Subcutaneous adipose tissue (tissue), 4 donors: Measurements from ENCODE around the gene MGAT5. TPM values are rescaled to one million over a fixed set of nuclear protein-coding genes. Genes with fewer than 3 reads are reported as not detected.

ENCODE experiments used
- CTCF ChIP-seq: fragments of 450-650 bp; IDR thresholded peaks from one replicate; pipeline ENCODE4 v1.5.1; 2016; ENCODE audit warnings: low read depth, mild to moderate bottlenecking, control low read depth, antibody characterized with exemption, moderate library complexity
- total RNA-seq, 4 donors: library from RNA; depleted of rRNA; stranded (reverse); fragments of >200 nt; gene quantifications; one replicate each; pipeline ENCODE4 v1.1.0, GENCODE V29; 2016

Gene MGAT5
- total RNA-seq, 4 donors from 2014 or later: 22.0 to 42.8 (median 32.2) TPM

- TF ChIP-seq CTCF: no peak
These were observed 61.0 kb downstream of the MGAT5 start for GRCh38 chr2:134314681-134315368.

- no peak for TF ChIP-seq CTCF
These were observed 61.6 kb downstream of the MGAT5 start for GRCh38 chr2:134315471-134315870.

DNA sequence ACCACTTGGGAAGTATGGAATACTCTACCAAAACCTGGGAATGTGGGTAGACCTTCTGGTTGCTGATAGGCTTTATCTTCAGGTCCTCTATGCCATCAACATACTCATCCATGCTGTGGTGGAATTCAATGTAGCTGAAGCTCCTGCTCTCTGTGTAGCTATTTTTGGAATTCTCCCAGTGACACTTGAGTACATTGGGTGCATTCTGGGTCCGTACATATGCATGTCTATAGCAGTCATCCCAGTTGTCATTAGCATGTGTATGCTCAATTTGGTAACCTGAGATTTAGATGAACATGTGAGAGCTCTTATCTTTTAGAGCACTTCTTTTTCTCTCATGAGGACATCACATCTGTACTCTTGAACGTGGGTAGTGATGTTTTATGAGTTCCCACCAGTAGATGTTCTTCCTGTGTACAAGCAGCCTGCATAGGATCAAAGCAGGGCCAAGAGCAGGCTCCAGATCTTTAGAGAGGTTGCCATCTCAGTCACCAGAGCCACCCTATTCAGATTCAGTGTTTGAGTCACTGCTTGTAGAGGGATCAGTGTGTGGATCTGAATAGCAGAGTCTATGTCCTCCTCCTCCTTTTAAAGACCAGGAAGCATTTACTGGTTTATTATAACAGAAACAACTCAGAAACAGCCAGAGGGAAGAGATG, 65.9 kb downstream of the MGAT5 start:
- no peak for TF ChIP-seq CTCF

DNA sequence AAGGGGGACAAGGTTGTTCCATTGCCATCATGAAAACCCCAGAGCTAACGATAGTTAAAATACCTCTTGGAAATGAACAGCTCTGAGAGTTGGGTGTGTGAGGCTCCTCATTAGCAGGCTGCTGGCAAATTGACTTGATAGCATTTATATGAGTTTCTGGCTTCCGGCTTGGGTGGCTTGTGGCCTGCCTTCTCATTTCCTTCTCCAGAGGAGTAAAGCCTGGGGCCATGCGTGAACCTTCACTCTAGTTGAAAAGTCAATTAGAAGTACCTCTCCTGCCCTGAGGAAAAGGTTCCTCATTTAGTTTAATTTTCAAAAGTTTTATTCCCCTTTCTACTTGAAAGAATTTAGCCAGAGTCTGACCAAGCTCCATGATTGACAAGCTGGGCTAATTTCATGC, 67.1 kb downstream of the MGAT5 start:
- no peak for TF ChIP-seq CTCF

DNA sequence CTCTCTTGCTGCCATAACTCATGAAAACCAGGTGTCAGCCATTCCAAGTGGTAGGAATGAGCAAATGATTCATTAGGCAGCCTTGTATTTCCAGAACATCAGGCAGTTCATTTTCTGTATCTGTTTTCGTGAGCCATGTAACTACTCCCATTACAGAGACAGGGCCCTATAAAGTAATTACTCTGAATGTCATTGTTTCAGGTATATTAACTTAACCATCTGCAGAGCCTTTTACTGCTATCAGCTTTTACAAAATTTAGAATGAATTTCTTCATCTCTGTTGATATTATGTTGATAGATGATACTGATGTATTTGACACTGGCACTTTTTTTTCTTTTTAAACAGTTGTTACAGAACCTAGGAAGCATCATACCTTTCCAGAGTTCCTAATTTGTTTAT, 69.9 kb downstream of the MGAT5 start:
- TF ChIP-seq CTCF: no peak

GRCh38 chr2:134324430-134324829, 70.6 kb downstream of the MGAT5 start:
- no peak for TF ChIP-seq CTCF

GRCh38 chr2:134324947-134325346, 71.1 kb downstream of the MGAT5 start:
- TF ChIP-seq CTCF: no peak
